HEK293 (cell line): ENCODE data around the gene TXNRD3.
A peak's percentile ranks its signal among the peaks of the same experiment; 100 is the strongest.

ENCODE experiments used
- CTCF ChIA-PET: fragments of 350-600 bp; formaldehyde crosslinking; extraction: SDS; loops from one replicate; lab custom pipeline; 2021; ENCODE audit warnings: antibody characterized with exemption; lab: Yijun Ruan, JAX
- POLR2A ChIA-PET: fragments of 300-600 bp; formaldehyde crosslinking; extraction: SDS; loops from one replicate; lab custom pipeline; 2020; ENCODE audit warnings: antibody characterized with exemption, inconsistent platforms; lab: Yijun Ruan, JAX
- H3K27ac ChIP-seq: fragments of 200-500 bp; sonication (Bioruptor generic); 2 replicates; pipeline ENCODE4 v1.5.1; 2014; ENCODE audit warnings: low read depth, low read length, control low read depth, inconsistent platforms; ENCODE audit errors: extremely low read depth
- H3K36me3 ChIP-seq, 2 experiments: fragments of 200-500 bp in 1 of 2; sonication (Bioruptor generic) in 1 of 2; 1 replicate in 1 of 2; 2 replicates in 1 of 2; pipeline ENCODE4 v1.5.1; 2014 to 2017; ENCODE audit warnings: inconsistent platforms in 2 of 2, low read length in 2 of 2; ENCODE audit not compliant: control insufficient read depth in 2 of 2, insufficient read depth in 1 of 2
- H3K4me1 ChIP-seq: fragments of 200-500 bp; sonication (Bioruptor generic); 2 replicates; pipeline ENCODE4 v1.5.1; 2014; ENCODE audit warnings: mild to moderate bottlenecking, low read length, inconsistent platforms; ENCODE audit not compliant: control insufficient read depth, insufficient read depth
- H3K4me3 ChIP-seq: 2 replicates; pipeline ENCODE4 v1.5.1; 2011; ENCODE audit warnings: low read depth, mild to moderate bottlenecking, control low read depth, low read length, moderate library complexity
- H3K9me3 ChIP-seq: fragments of 200-500 bp; sonication (Bioruptor generic); 2 replicates; pipeline ENCODE4 v1.5.1; 2014; ENCODE audit warnings: low read depth, low read length, inconsistent platforms; ENCODE audit not compliant: control insufficient read depth, insufficient read depth
- BCL6B ChIP-seq: fragments of 450-650 bp; formaldehyde crosslinking; IDR thresholded peaks from 2 replicates; pipeline ENCODE4 v1.5.1; 2017; ENCODE audit warnings: missing biosample characterization, missing genetic modification characterization
- CTCF ChIP-seq: fragments of 450-650 bp; formaldehyde crosslinking; IDR thresholded peaks from 2 replicates; pipeline ENCODE4 v1.5.1; 2016; ENCODE audit warnings: missing biosample characterization, missing genetic modification characterization
- HOXC10 ChIP-seq: sonication (generic); formaldehyde crosslinking; IDR thresholded peaks from 2 replicates; pipeline ENCODE4 v1.8.1; 2023; ENCODE audit warnings: mild to moderate bottlenecking, missing genetic modification reagents
- KLF16 ChIP-seq: fragments of 450-650 bp; formaldehyde crosslinking; IDR thresholded peaks from 2 replicates; pipeline ENCODE4 v1.5.1; 2017; ENCODE audit warnings: missing biosample characterization, missing genetic modification characterization
- KLF8 ChIP-seq: fragments of 450-650 bp; formaldehyde crosslinking; IDR thresholded peaks from 2 replicates; pipeline ENCODE4 v1.5.1; 2016; ENCODE audit warnings: missing biosample characterization, missing genetic modification characterization
- PRDM10 ChIP-seq: fragments of 450-650 bp; formaldehyde crosslinking; IDR thresholded peaks from 2 replicates; pipeline ENCODE4 v1.5.1; 2016; ENCODE audit warnings: missing biosample characterization, missing genetic modification characterization
- SP3 ChIP-seq: fragments of 450-650 bp; formaldehyde crosslinking; IDR thresholded peaks from 2 replicates; pipeline ENCODE4 v1.5.1; 2016; ENCODE audit warnings: missing biosample characterization, missing genetic modification characterization
- SP7 ChIP-seq: fragments of 450-650 bp; formaldehyde crosslinking; IDR thresholded peaks from 2 replicates; pipeline ENCODE4 v1.5.1; 2016; ENCODE audit warnings: missing biosample characterization, missing genetic modification characterization
- YY1 ChIP-seq: fragments of 450-650 bp; formaldehyde crosslinking; IDR thresholded peaks from 2 replicates; pipeline ENCODE4 v1.5.1; 2018; ENCODE audit warnings: missing biosample characterization, missing genetic modification characterization
- ZBTB17 ChIP-seq: fragments of 450-650 bp; formaldehyde crosslinking; IDR thresholded peaks from 2 replicates; pipeline ENCODE4 v1.5.1; 2016; ENCODE audit warnings: missing biosample characterization, missing genetic modification characterization
- ZEB2 ChIP-seq: fragments of 450-650 bp; formaldehyde crosslinking; IDR thresholded peaks from 2 replicates; pipeline ENCODE4 v1.5.1; 2016; ENCODE audit warnings: missing biosample characterization, missing genetic modification characterization
- ZNF18 ChIP-seq: fragments of 450-650 bp; formaldehyde crosslinking; IDR thresholded peaks from 2 replicates; pipeline ENCODE4 v1.5.1; 2016; ENCODE audit warnings: missing biosample characterization, missing genetic modification characterization
- ZNF280C ChIP-seq: fragments of 450-650 bp; formaldehyde crosslinking; IDR thresholded peaks from 2 replicates; pipeline ENCODE4 v1.5.1; 2016; ENCODE audit warnings: missing biosample characterization, missing genetic modification characterization
- ZNF629 ChIP-seq: fragments of 450-650 bp; formaldehyde crosslinking; IDR thresholded peaks from 2 replicates; pipeline ENCODE4 v1.5.1; 2017; ENCODE audit warnings: missing biosample characterization, missing genetic modification characterization
- ZNF664 ChIP-seq: fragments of 450-650 bp; formaldehyde crosslinking; IDR thresholded peaks from 2 replicates; pipeline ENCODE4 v1.5.1; 2016; ENCODE audit warnings: missing biosample characterization, missing genetic modification characterization
- ZNF677 ChIP-seq: fragments of 450-650 bp; IDR thresholded peaks from 2 replicates; pipeline ENCODE4 v1.5.0; 2018; ENCODE audit warnings: missing biosample characterization, mild to moderate bottlenecking, missing genetic modification characterization, moderate library complexity
- ZNF692 ChIP-seq: fragments of 450-650 bp; formaldehyde crosslinking; IDR thresholded peaks from 2 replicates; pipeline ENCODE4 v1.5.1; 2016; ENCODE audit warnings: missing biosample characterization, missing genetic modification characterization
- ZNF76 ChIP-seq: fragments of 450-650 bp; formaldehyde crosslinking; IDR thresholded peaks from 2 replicates; pipeline ENCODE4; 2016; ENCODE audit warnings: low read depth, missing biosample characterization, missing genetic modification characterization, borderline replicate concordance
- ZXDB ChIP-seq: fragments of 450-650 bp; formaldehyde crosslinking; IDR thresholded peaks from 2 replicates; pipeline ENCODE4 v1.5.1; 2016; ENCODE audit warnings: missing biosample characterization, missing genetic modification characterization

Gene TXNRD3

GRCh38 chr3:126654571-126655383, at the start of gene TXNRD3 (continued):
- TF ChIP-seq ZNF280C (tag by site-specific recombination): no peak

GRCh38 chr3:126703512-126704493, 48.9 kb upstream of the TXNRD3 start, which contains the start of gene CHCHD6:
Gene CHCHD6, plus strand, starts transcription at chr3:126704240. Its CDS starts 73 bp downstream, at chr3:126704313.
- Histone ChIP-seq H3K27ac (no peak within 1 kb of the TSS; the same call in 1 of the 2 replicates), H3K4me3 (peak within 1 kb of the TSS; percentile 92), H3K4me1 (no peaks in the 10 kb centered on the region; the same call in 1 of the 2 replicates), H3K9me3 (no peaks in the 10 kb centered on the region), H3K36me3 (peaks cover 0 to 11% of the 10 kb centered on the region in 2 experiments; a peak in 1 of 3 replicates)
- ChIA-PET POLR2A (no interaction called here), CTCF (interaction anchor here (0.7 to 1.2 kb wide), 3 partner anchors 10 to 559 kb away, joined by 3 to 4 read pairs (median 3); no protein-coding TSS in a partner anchor)
- peak; percentile 19; the same call in 1 of the 2 replicates for TF ChIP-seq ZEB2 (tag by site-specific recombination)
- peak; percentile 57 for TF ChIP-seq ZXDB
- TF ChIP-seq KLF8: peak; percentile 74; the same call in 1 of the 2 replicates
- peak; percentile 74 for TF ChIP-seq PRDM10 (tag by site-specific recombination)
- peak; percentile 61; the same call in 1 of the 2 replicates for TF ChIP-seq KLF16 (tag by site-specific recombination)
- TF ChIP-seq HOXC10 (CRISPR knock-in tag): 0 out of 2 replicates have a peak, but pooled peaks have one; percentile 71
- TF ChIP-seq ZNF18: no peak
- peak; percentile 79 for TF ChIP-seq CTCF (tag by site-specific recombination)
- TF ChIP-seq ZNF677: no peak
- peak; percentile 84 for TF ChIP-seq SP3 (tag by site-specific recombination)
- peak; percentile 81 for TF ChIP-seq BCL6B (tag by site-specific recombination)
- TF ChIP-seq ZBTB17: peak; percentile 74; the same call in 1 of the 2 replicates
- 0 out of 2 replicates have a peak, but pooled peaks have one; percentile 16 for TF ChIP-seq ZNF629 (tag by site-specific recombination)
- TF ChIP-seq SP7 (tag by site-specific recombination): 0 out of 2 replicates have a peak, but pooled peaks have one; percentile 30
- no peak for TF ChIP-seq ZNF664
- TF ChIP-seq ZNF76 (tag by site-specific recombination): peak; percentile 93
- TF ChIP-seq YY1: no peak; the same call in 1 of the 2 replicates
- TF ChIP-seq ZNF692 (tag by site-specific recombination): peak; percentile 10; the same call in 1 of the 2 replicates
